ENCODE data around the gene ACTR3. TPM values are rescaled to one million over a fixed set of nuclear protein-coding genes. Genes with fewer than 3 reads are reported as not detected.
"Not testable (repeated sequence)": the region's sequence is repeated elsewhere in the genome, so short reads cannot be mapped to it uniquely, and the experiment has no call there.

ACTR3 gene
- polyA plus RNA-seq, 1 donor = 168 TPM

GRCh38 chr2:113899166-113899565 lies 9.3 kb downstream of the ACTR3 start:
- no peak for DNase-seq

- DNase-seq = no peak
These were observed 12.1 kb downstream of the ACTR3 start for GRCh38 chr2:113901943-113902342.

- no peak for DNase-seq
These were observed 16.0 kb downstream of the ACTR3 start for GRCh38 chr2:113905886-113906285.

GRCh38 chr2:113906647-113907046 lies 16.8 kb downstream of the ACTR3 start:
- DNase-seq = no peak

GRCh38 chr2:113907297-113907696 lies 17.4 kb downstream of the ACTR3 start:
- no peak for DNase-seq

GRCh38 chr2:113910110-113910717 lies 20.3 kb downstream of the ACTR3 start:
- DNase-seq = no peak

- no peak for DNase-seq
These were observed 21.2 kb downstream of the ACTR3 start for GRCh38 chr2:113910967-113911678.

- DNase-seq = no peak
These were observed 25.4 kb downstream of the ACTR3 start for GRCh38 chr2:113915082-113915819.

- no peak for DNase-seq
These were observed 28.3 kb downstream of the ACTR3 start for GRCh38 chr2:113918229-113918628.

- DNase-seq = no peak
These were observed 31.1 kb downstream of the ACTR3 start for GRCh38 chr2:113920996-113921395.

- DNase-seq = no peak
These were observed 32.4 kb downstream of the ACTR3 start for GRCh38 chr2:113922335-113922734.

- DNase-seq = no peak
These were observed 32.9 kb downstream of the ACTR3 start for GRCh38 chr2:113922784-113923183.

GRCh38 chr2:113925884-113926283 lies 36.0 kb downstream of the ACTR3 start:
- no peak for DNase-seq

GRCh38 chr2:113926314-113926713 lies 36.4 kb downstream of the ACTR3 start:
- DNase-seq = no peak

GRCh38 chr2:113930448-113930847 lies 40.6 kb downstream of the ACTR3 start:
- no peak for DNase-seq

- no peak for DNase-seq
These were observed 47.6 kb downstream of the ACTR3 start for GRCh38 chr2:113937501-113937900.

GRCh38 chr2:113940891-113941290 lies 51.0 kb downstream of the ACTR3 start:
- no peak for DNase-seq

- not testable (repeated sequence) for DNase-seq
These were observed 55.9 kb downstream of the ACTR3 start for GRCh38 chr2:113945784-113946183.

GRCh38 chr2:113950906-113951305 lies 61.0 kb downstream of the ACTR3 start:
- not testable (repeated sequence) for DNase-seq

- DNase-seq = no peak
These were observed 71.1 kb downstream of the ACTR3 start for GRCh38 chr2:113961000-113961399.

- DNase-seq = no peak
These were observed 73.0 kb downstream of the ACTR3 start for GRCh38 chr2:113962692-113963480.

GRCh38 chr2:113963965-113964364 lies 74.1 kb downstream of the ACTR3 start:
- DNase-seq = no peak
